Stimulated activated CD8-positive, alpha-beta memory T cell treated with anti-CD3 and anti-CD28 coated beads, Interleukin-12 subunit alpha, Interleukin-12 subunit beta, amount 100 ng/mL, for 24 hours (primary cell): Measurements from ENCODE around the gene C6orf132.

Experiments
- DNase-seq: peaks from one replicate; pipeline ENCODE4 v3.0.0-alpha.2; 2020; ENCODE audit errors: extremely low read depth

C6orf132 gene

DNA sequence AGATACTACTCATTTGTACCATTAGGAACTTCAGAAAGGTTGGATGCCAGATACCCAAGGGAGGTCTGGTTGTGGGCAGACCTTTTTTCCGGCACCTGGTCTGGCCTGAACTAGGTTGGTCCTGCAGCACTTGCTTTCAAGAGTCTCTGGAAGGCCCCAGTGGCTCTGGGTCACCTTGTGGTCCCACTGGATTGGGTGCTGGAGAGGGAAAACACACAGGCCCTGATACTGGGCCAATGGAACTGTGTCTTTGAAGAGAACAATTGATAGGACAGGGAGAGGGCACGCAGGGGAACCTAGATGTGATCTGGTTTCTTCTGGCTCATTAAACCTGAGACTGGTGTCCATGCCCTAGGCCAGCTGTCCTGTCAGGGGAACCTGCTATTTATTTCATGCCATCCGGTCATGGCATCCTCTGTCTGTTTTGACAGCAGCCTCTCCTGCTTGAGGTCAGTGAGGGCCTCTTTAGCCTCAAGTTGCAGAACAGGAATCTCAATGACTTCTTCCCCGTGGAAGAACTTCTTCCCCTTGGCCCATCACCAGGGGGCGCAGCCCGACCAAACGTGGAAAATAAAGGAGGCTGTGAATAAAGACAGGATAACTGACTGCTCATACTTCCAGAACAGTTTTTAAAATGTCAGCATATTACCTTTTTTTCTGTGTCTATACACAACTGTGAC, 67.1 kb downstream of the C6orf132 start:
- no peak for DNase-seq

DNA sequence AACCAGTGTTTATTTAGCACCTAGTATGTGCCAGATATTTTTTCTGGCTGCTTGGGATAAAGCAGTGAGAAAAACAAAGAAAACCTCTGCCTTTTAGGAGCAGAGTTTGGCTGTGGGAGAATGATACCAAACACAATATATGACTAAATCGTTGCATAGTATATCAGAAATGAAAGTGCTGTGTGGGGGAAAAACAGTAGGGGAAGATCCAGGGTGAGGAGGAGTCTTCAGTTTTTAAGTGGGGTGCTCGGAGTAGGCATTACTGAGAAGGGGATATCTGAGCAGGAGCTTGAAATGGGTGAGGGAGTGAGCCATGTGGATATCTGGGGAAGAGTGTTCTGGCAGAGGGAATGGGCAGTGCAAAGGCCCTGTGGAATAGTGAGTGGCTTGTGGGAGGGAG, 69.1 kb downstream of the C6orf132 start:
- DNase-seq: no peak

- DNase-seq: no peak
Observed at GRCh38 chr6:42071881-42072583, 70.4 kb downstream of the C6orf132 start.

- DNase-seq: no peak
Observed at GRCh38 chr6:42068872-42069522, 73.4 kb downstream of the C6orf132 start.

DNA sequence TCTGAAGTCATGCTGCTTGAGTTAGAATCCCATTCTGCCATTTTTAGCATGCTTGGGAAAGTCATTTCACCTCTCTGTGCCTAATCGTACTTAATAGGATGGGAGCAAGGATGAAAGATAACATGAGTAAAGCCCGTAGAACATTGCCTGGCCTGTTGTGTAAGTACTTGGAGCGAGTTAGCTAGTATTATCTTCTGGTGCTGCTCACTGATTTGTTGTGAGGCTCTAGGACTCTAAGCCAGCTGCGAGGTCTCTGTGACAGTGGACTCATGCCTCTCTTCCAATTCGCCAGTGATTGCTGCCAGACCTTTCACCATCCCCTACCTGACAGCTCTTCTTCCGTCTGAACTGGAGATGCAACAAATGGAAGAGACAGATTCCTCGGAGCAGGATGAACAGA, 74.2 kb downstream of the C6orf132 start:
- no peak for DNase-seq

- no peak for DNase-seq
Observed at GRCh38 chr6:42066156-42066675, 76.2 kb downstream of the C6orf132 start.

DNA sequence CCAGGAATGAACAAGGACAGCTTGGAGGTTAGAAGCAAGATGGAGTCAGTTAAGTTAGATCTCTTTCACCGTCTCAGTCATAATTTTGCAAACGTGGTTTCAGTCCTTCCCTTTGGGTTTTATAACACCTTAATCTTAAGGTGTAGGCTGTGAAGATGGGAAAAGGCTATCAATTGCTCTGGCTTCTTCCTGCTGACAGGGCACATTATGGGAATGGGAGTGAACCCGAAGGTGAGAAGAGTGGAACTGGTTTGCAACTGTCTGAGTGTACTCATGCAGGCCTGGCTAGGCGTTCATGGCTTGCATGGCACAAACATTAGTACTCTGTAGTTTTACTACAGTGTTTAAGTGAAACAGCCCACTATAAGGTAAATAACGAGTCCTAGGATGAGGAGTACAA, 82.7 kb downstream of the C6orf132 start:
- DNase-seq: no peak

DNA sequence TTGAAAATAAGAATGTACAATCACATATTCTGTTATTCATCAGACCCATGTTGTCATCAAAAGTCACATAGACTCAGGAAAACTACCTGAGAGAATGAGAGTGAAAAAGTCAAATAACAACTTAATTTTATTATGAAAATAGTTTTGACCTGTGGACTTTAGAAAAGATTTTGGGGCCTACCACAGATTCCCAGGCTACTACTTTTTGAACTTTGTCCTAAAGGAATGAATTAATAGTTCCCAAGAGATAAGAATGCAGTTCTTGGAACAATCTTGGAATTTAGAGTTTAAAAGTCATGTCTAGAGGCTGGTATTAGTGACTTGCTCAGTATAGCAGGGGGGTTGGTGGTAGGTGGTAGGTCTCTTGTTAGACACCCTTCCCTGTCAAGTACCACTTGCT, 88.8 kb downstream of the C6orf132 start:
- no peak for DNase-seq

DNA sequence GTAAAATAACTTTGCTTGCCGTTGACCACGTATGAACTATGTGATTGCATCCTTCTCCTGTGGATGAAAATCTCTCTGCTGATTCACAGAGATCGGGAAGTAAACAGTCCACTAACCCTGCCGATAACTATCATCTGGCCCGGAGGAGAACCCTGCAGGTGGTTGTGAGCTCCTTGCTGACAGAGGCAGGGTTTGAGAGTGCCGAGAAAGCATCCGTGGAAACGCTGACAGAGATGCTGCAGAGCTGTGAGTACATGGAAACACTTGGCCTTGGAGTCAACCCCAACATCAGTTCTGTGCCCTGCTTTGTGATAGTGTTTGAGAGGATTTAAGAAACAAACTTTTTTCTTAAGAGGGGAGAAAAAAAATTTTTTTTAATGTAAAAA, 91.2 kb downstream of the C6orf132 start:
- DNase-seq: no peak
